Epithelial cell of prostate (primary cell): ENCODE data around the gene VSX1.

Source experiments
- DNase-seq: peaks from one replicate; pipeline ENCODE4 v3.0.0-alpha.2; 2011; ENCODE audit warnings: low read depth, low spot score
- H3K27ac ChIP-seq: fragments of 450-650 bp; 2 replicates; pipeline ENCODE4 v1.5.1; 2017; ENCODE audit warnings: mild to moderate bottlenecking

VSX1 gene

GRCh38 chr20:25055711-25056495 is 26.0 kb downstream of the VSX1 start:
- no peak overlapping the region for H3K27ac ChIP-seq
- DNase-seq, result no peak

GRCh38 chr20:25054995-25055629 is 26.8 kb downstream of the VSX1 start:
- DNase-seq, result no peak
- no peak overlapping the region for H3K27ac ChIP-seq

- no peak for DNase-seq
- H3K27ac ChIP-seq, result no peak overlapping the region
These were observed 27.7 kb downstream of the VSX1 start for GRCh38 chr20:25054096-25054820.

DNA sequence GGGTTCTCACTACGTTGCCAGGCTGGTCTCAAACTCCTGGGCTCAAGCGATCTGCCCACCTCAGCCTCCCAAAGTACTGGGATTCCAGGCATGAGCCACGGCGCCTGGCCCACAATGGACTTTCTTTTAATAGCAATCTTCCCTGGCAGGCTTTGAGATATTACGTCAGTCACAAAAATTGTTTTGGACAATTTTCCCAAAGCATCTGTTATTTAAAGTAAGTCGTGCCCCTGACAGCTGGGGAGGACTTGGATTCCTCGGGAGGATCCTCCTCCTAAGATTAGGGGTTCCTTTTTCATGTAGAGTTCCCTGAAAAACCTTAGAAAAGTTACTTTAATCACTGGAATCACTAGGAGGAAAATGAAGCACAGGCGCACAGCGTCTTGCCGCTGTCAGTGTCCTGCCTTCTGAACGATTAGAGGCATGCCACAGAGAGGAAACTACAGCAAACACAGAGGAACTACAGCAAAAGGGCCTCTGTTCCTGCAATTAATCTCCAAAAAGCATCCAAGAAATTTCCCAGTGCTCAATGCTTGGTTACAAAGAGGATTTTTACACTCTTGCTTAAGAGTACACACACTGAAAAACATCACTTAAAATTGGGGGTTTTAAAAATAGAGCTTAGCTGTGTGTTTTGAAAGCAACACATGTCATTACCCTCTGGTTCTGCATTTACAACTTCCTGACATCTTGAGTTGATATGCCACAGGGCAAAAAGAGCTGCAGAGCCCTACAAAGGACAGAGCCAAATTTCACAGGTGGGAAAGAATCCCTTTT is 28.5 kb downstream of the VSX1 start:
- no peak for DNase-seq
- H3K27ac ChIP-seq, result no peak overlapping the region

DNA sequence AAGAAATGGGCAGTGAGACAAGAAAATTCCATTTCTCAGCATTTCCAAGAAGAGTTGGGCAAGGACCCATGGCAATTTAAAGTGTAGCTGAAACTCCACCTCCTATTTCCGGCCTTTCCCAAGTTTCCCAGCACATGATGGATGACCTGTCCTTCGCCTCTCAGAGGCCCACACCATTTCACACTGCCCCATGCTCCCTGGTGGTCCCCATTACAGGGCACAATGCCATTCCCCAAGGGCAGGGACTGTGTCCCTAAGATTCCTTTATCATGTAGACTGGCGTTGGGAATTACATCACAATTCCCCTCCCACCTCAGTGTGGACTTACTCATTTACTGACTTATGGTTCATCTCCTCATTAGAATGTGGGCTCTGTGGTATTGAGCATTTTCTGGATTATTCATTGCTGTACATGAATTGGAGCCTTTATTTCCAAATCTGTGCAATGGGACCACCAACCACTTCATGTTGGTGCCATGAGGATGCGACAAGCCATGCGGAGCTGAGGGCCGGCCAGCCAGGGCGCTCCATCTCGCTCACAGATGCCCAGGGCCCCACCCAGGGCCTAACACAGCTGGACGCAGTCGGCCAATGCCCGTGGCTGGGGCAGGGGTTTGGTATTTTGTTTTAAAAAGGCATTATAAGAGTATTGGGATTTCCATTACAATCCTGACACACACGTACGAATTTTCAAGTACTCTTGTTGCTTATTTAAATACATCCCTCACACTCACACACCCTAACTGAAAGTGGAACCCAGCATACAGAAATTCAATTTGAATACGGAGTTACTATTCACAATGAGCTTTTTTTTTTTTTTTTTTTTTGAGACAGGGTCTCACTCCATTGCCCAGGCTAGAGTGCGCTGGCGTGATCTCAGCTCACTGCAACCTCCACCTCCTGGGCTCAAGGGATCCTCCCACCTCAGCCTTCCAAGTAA is 29.4 kb downstream of the VSX1 start:
- H3K27ac ChIP-seq, result no peak overlapping the region
- no peak for DNase-seq

DNA sequence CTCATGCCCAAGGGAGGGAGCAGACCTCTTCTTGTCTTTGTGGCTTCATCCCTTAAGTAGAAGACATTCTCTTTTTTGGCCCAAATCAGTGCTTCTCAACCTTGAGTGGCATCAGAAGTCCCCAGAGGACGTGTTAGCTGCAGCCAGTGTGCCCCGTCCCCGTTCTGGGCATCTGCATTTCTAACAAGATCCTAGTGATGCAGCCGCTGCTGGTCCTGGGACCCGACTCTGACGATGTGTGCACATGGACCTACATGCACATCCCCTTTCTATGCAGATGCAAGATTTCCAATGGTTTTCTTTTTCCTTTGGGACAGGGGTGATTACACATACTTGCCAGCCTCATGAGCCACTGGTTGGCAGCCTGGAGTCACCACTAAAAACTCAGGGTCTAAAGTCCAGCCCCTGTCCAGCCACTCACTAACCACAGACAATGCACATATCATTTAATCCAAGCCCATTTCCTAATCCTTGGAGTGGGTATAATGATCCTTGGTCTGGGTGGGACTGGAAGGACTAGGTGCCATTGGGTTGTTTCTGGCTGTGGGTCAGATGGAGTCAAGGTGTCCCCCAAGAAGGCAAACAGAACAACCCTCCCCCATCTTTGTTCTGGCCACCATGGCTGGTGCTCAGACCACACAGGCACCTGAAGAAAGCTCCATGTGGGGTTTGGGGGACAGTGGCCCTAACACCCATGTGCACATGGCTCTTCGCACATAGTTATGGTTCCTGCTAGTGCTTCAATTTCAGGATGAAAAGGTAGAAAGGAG is 30.4 kb downstream of the VSX1 start:
- DNase-seq, result no peak
- no peak overlapping the region for H3K27ac ChIP-seq

- DNase-seq, result no peak
- no peak overlapping the region for H3K27ac ChIP-seq
These were observed 31.2 kb downstream of the VSX1 start for GRCh38 chr20:25050501-25051350.

GRCh38 chr20:25050082-25050481 is 31.9 kb downstream of the VSX1 start:
- DNase-seq, result no peak
- H3K27ac ChIP-seq, result no peak overlapping the region

DNA sequence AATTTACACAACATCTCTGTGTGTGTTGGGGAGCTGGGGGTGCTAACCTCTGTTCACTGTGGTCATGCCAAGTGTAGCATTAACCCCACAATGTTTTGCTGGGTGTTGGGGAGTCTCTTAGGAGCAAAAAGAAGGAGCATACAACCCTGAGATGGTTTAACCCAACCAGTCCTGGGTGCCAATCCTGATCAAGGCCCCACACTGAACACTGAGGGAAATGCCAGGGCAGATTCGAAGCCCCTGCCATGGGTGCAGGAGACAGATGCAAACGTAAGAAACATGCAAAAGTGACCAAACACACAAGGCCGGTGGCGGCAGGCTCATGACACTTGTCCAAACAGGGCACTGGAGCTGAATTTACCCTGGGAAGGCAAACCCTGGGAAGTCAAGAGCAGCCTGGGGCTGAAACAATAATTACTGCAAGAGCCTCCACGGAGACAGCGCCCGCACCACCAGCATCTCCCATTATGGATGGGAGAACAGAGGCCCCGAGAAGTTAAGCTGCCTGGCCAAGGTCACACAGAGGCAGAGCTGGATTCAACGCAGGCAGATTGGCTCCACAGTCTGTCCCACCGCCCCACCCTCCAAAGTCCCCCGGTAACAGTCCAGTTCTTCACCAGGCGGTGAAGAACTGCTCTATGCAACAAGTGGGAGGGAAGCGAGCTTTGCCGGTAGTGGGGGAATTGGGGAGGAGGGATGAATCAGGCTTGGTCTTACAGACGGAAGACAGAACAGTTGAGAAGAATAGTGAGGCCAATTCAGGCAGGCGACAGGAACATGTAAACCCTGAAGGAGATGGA is 32.5 kb downstream of the VSX1 start:
- no peak for DNase-seq
- H3K27ac ChIP-seq, result no peak overlapping the region

DNA sequence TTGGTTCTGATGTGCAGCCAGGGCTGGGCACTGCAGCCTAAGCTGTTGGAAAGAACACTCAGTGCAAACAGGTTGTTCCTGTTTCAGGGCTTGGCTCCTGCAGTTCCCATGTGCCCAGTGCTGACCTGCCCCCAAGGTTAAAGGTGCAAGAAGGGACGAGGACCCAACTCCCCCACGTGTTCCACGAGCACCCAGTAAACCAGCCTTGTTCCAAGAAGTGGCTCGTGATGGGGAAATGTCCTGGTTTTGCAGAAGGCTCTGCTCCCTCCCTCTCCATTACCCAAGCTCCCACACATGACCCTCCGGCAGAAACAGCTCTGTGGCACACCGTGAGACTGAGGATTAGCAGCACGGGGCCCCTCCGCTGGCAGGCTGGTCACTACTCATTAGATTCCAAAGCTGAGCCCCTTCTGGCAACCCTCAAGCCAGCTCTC is 33.4 kb downstream of the VSX1 start:
- no peak overlapping the region for H3K27ac ChIP-seq
- DNase-seq, result no peak

DNA sequence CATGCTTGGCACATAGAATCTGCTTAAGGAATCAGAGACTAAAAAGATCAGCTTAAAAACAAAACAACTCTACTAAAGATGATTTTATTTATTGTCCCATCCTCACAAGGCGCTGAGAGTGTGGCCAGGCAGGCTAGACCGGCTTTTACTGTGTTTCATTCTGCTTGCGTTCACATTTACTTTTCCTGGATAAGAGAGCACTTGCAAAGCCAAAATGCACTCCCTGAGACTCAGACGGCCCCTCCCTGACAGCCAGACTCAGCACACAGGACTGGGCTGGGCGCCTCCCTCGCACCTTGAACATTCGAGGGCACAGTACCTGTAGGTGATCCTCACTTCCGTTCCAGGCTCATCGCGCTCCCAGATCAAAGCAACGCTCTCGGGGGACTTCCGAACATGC is 34.2 kb downstream of the VSX1 start:
- no peak for DNase-seq
- no peak overlapping the region for H3K27ac ChIP-seq

GRCh38 chr20:25046736-25047666 is 34.9 kb downstream of the VSX1 start:
- no peak overlapping the region for H3K27ac ChIP-seq
- DNase-seq, result no peak

DNA sequence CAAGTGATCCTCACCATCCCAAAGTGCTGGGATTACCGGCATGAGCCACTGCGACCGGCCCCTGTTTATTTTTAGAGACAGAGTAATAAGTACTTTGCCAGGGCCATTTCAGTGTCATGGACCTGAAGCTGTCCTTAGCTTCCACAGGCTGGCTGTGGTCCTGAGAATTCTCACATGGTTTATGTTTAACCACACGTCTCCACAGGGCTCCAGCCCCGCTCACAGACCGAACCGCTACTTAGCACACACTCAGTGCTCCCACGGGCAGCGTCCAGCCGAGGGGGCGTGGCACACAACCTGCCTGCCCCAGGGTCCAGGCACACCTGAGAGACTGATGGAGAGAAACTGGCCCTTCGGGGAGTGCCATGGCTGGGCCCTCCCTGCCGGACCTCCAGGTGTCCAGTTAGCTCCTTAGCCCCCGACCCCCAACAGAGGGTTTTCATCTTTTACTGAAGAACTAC is 35.7 kb downstream of the VSX1 start:
- no peak for DNase-seq
- H3K27ac ChIP-seq, result no peak overlapping the region

GRCh38 chr20:25045343-25045712 is 36.6 kb downstream of the VSX1 start:
- no peak for DNase-seq
- H3K27ac ChIP-seq, result no peak overlapping the region

- DNase-seq, result no peak
- no peak overlapping the region for H3K27ac ChIP-seq
These were observed 37.1 kb downstream of the VSX1 start for GRCh38 chr20:25044660-25045342.

DNA sequence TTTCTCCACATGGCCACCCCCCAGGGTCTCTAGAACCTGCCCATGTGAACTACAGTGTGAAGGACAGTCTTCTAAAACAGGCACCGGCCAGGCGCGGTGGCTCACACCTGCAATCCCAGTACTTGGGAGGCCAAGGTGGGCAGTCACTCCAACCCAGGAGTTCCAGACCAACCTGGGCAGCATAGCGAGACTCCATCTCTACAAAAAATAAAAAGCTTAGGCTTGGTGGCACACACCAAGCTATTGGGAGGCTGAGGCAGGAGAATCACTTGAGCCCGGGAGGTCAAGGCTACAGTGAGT is 37.7 kb downstream of the VSX1 start:
- no peak overlapping the region for H3K27ac ChIP-seq
- no peak for DNase-seq
